Lung (tissue), 12 donors: Measurements from ENCODE around the gene GLS2. TPM values are rescaled to one million over a fixed set of nuclear protein-coding genes. Genes with fewer than 3 reads are reported as not detected.
"Not testable (repeated sequence)": the region's sequence is repeated elsewhere in the genome, so short reads cannot be mapped to it uniquely, and the experiment has no call there.

Experiments used
- ATAC-seq: fragments of 200-7000 bp; cut with Tn5 transposase; one replicate; pipeline ENCODE4 v1.9.1; 2020; ENCODE audit warnings: moderate number of reproducible peaks; ENCODE audit not compliant: insufficient read depth, low FRiP score
- DNase-seq, 3 donors: peaks; one replicate each; pipeline ENCODE4 v3.0.0-alpha.2; 2013 to 2017
- H3K27ac ChIP-seq, 2 donors: one replicate each; pipeline ENCODE4 v1.5.1; 2013; ENCODE audit warnings: mild to moderate bottlenecking in 2 of 2, moderate library complexity in 2 of 2, control low read depth in 1 of 2, inconsistent platforms in 1 of 2, low read depth in 1 of 2, low read length in 1 of 2
- H3K27me3 ChIP-seq, 3 donors: one replicate each; pipeline ENCODE4 v1.5.1; 2013; ENCODE audit warnings: low read length in 2 of 3; ENCODE audit not compliant: control insufficient read depth in 3 of 3, insufficient read depth in 3 of 3
- H3K36me3 ChIP-seq, 4 donors: one replicate each; pipeline ENCODE4 v1.5.1; 2013; ENCODE audit warnings: low read length in 4 of 4, mild to moderate bottlenecking in 1 of 4, moderate library complexity in 1 of 4; ENCODE audit not compliant: control insufficient read depth in 4 of 4, insufficient read depth in 4 of 4
- H3K4me1 ChIP-seq, 5 donors: one replicate each; pipeline ENCODE4 v1.5.1; 2013; ENCODE audit warnings: low read length in 5 of 5, mild to moderate bottlenecking in 2 of 5, moderate library complexity in 1 of 5; ENCODE audit not compliant: control insufficient read depth in 5 of 5, insufficient read depth in 5 of 5
- H3K4me3 ChIP-seq: one replicate; pipeline ENCODE4 v1.5.1; 2013; ENCODE audit warnings: mild to moderate bottlenecking, control low read depth, moderate library complexity
- H3K9ac ChIP-seq, 2 donors: one replicate each; pipeline ENCODE4 v1.5.1; 2013; ENCODE audit warnings: low read length in 2 of 2, control low read depth in 1 of 2; ENCODE audit not compliant: insufficient read depth in 1 of 2
- H3K9me3 ChIP-seq, 4 donors: one replicate each; pipeline ENCODE4 v1.5.1; 2013; ENCODE audit warnings: low read length in 3 of 4, mild to moderate bottlenecking in 1 of 4, moderate library complexity in 1 of 4; ENCODE audit not compliant: control insufficient read depth in 4 of 4, insufficient read depth in 3 of 4
- WGBS, 2 donors: extraction: QIAGEN DNeasy Blood & Tissue Kit; methylation state at CpG; one replicate each; pipeline ENCODE4 v1.1.7; 2013; 5-methylcytosine and 5-hydroxymethylcytosine counted together
- polyA plus RNA-seq, 2 donors: library from polyadenylated mRNA; stranded (reverse); fragments of 200-250 nt; gene quantifications; one replicate each; pipeline ENCODE4 v1.2.1, GENCODE V29; 2013
- total RNA-seq, 2 donors: library from RNA; depleted of rRNA in 1 of 2; stranded (reverse); fragments of >200 nt in 1 of 2; gene quantifications; one replicate each; pipeline ENCODE4 v1.2.1, GENCODE V29; 2014 to 2021
- TF ChIP-seq, protein P1 (sequence below): IDR thresholded peaks from 2 replicates; pipeline ENCODE4 v1.5.1; 2012; ENCODE audit warnings: mild to moderate bottlenecking; ENCODE audit errors: control extremely low read depth, extremely low read depth
- donor health status: control.
- donor health status: control.
- donor health status: Bipolar disorder and iron deficiency.
- donor health status: healthy.
- donor health status: DM: yes; HTN: yes; CAD: no.

GLS2 gene
- total and polyA plus RNA-seq, 4 donors, result 1.1 to 4.8 (median 3.6) TPM

DNA sequence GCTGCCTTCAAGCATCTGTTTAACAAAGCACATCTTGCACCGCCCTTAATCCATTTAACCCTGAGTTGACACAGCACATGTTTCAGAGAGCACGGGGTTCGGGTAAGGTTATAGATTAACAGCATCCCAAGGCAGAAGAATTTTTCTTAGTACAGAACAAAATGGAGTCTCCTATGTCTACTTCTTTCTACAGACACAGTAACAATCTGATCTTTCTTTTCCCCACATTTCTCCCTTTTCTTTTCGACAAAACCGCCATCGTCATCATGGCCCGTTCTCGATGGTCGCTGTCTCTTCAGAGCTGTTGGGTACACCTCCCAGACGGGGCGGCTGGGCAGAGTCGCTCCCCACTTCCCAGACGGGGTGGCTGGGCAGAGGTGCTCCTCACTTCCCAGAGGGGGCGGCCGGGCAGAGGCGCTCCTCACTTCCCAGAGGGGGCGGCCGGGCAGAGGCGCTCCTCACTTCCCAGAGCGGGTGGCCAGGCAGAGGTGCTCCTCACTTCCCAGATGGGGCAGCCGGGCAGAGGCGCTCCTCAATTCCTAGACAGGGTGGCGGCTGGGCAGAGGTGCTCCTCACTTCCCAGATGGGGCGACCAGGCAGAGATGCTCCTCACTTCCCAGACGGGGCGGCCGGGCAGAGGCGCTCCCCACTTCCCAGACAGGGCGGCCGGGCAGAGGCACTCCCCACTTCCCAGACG, 5.6 kb upstream of the GLS2 start:
- H3K4me3 ChIP-seq, H3K36me3 ChIP-seq, DNase-seq, H3K9me3 ChIP-seq, ATAC-seq, H3K9ac ChIP-seq, H3K4me1 ChIP-seq, H3K27ac ChIP-seq: not testable (repeated sequence)
- peaks cover 0 to 22% (median 16%) of the 10 kb centered on the region in 3 donors for H3K27me3 ChIP-seq
- WGBS, 2 donors, result 90 to 95% methylated on average over 28 to 31 of the region's 31 CpGs

DNA sequence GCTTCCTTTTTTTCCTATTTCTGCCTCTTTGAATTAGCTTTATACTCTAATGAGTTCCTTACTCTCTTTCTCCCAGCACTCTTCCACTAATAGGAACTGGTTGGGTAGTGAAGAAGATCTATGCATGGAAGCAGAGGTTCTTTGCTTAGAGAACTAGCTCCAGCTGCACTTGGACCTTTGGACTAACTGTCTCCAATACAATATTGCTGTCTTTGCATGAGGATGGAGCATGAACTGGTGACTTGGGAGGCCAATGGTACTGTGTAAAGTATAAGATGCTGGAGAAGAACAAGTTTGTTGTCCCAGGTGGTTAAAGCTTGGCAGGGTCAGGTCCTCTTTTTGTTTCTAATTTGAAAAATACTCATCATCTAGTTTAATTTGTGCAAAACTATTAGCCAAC, 2.4 kb upstream of the GLS2 start:
- Histone ChIP-seq H3K4me3 (no peak overlapping the region), H3K36me3 (no peaks in the 10 kb centered on the region), H3K4me1 (peaks cover 0 to 14% (median 5%) of the 10 kb centered on the region in 5 donors), H3K9ac (no peak overlapping the region), H3K9me3 (no peaks in the 10 kb centered on the region), H3K27ac (no peak overlapping the region), H3K27me3 (peaks cover 0 to 32% (median 30%) of the 10 kb centered on the region in 3 donors)
- DNase-seq (no peak), ATAC-seq (no peak)
- TF ChIP-seq, protein P1, sequence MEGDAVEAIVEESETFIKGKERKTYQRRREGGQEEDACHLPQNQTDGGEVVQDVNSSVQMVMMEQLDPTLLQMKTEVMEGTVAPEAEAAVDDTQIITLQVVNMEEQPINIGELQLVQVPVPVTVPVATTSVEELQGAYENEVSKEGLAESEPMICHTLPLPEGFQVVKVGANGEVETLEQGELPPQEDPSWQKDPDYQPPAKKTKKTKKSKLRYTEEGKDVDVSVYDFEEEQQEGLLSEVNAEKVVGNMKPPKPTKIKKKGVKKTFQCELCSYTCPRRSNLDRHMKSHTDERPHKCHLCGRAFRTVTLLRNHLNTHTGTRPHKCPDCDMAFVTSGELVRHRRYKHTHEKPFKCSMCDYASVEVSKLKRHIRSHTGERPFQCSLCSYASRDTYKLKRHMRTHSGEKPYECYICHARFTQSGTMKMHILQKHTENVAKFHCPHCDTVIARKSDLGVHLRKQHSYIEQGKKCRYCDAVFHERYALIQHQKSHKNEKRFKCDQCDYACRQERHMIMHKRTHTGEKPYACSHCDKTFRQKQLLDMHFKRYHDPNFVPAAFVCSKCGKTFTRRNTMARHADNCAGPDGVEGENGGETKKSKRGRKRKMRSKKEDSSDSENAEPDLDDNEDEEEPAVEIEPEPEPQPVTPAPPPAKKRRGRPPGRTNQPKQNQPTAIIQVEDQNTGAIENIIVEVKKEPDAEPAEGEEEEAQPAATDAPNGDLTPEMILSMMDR, result no peak

DNA sequence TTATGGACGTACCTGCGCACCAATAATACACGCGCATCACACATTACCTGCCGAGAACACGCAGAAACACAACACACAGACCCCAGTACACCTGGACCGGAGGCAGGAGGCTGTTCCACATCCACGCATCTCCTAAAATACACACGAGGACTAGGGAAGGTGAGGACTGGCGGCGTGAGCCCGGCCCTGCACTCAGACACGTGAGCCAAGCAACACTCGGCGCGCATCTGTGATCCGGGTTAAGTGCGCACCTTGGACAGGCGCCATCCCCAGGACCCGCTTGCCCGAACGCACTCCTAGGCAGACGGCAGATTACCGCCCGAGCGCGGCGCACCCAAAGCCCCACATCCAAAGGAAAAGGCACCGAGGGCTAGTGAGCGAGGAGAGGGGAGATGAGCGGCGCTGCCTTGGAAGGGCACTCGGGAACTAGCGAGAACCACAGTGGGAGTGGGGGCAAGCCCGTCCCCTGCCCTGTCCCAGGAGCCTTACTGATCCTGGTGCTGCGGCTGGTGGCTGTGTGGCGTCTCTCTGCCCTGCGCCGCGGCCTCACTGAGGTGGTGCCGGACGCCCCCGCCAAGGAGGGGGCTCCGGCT, 417 bp downstream of the GLS2 start:
- Histone ChIP-seq H3K4me1 (peaks cover 0 to 14% (median 5%) of the 10 kb centered on the region in 5 donors), H3K36me3 (no peaks in the 10 kb centered on the region), H3K27ac (peak overlapping the region in 1 of 2 donors; percentile 5), H3K9ac (peak overlapping the region in 1 of 2 donors; percentile 42), H3K9me3 (no peaks in the 10 kb centered on the region), H3K27me3 (peaks cover 0 to 32% (median 30%) of the 10 kb centered on the region in 3 donors), H3K4me3 (peak overlapping the region; percentile 18)
- WGBS, 2 donors, result 6 to 9% methylated on average over 41 to 44 of the region's 44 CpGs
- ATAC-seq (peak; percentile 54), DNase-seq (peak; percentile 29 to 50 (median 46))
- TF ChIP-seq, protein P1, result no peak

GRCh38 chr12:56486694-56487093, 1.3 kb downstream of the GLS2 start:
- Histone ChIP-seq H3K9ac (no peak overlapping the region), H3K36me3 (no peaks in the 10 kb centered on the region), H3K4me1 (peaks cover 0 to 14% (median 5%) of the 10 kb centered on the region in 5 donors), H3K27me3 (peaks cover 0 to 30% (median 29%) of the 10 kb centered on the region in 3 donors), H3K27ac (no peak overlapping the region), H3K4me3 (no peak overlapping the region), H3K9me3 (no peaks in the 10 kb centered on the region)
- 84 to 85% methylated on average over 12 of the region's 12 CpGs for WGBS, 2 donors
- ATAC-seq (no peak), DNase-seq (no peak)
- TF ChIP-seq, protein P1, result no peak
